Measurements from ENCODE around the gene TNNC1. TPM values are rescaled to one million over a fixed set of nuclear protein-coding genes. Genes with fewer than 3 reads are reported as not detected.

Gene TNNC1
- total and polyA plus RNA-seq, 8 donors: 16.7 to 117 (median 33.9) TPM

GRCh38 chr3:52484680-52485461 lies 31.0 kb upstream of the TNNC1 start:
- Histone ChIP-seq H3K4me1 (peaks cover 0 to 8% of the 10 kb centered on the region in 2 donors), H3K4me3 (no peak overlapping the region), H3K27ac (peak overlapping the region in 1 of 2 donors; percentile 40), H3K27me3 (no peaks in the 10 kb centered on the region), H3K9me3 (no peaks in the 10 kb centered on the region), H3K36me3 (peaks cover 0 to 90% of the 10 kb centered on the region in 2 donors)
- intact Hi-C loops (cut with DNase I): no loop called here
- ATAC-seq (no peak), DNase-seq (peak in 1 of 4 donors; percentile 29)
- TF ChIP-seq CTCF (IDR thresholded peaks at IDR 0.05): no peak

GRCh38 chr3:52483577-52484381 lies 29.9 kb upstream of the TNNC1 start:
- DNase-seq (peak in 3 of 4 donors; percentile 22 to 53 (median 38)), ATAC-seq (peak; percentile 17)
- H3K9me3 ChIP-seq: no peaks in the 10 kb centered on the region
- no peak overlapping the region for H3K4me3 ChIP-seq
- peak overlapping the region; percentile 16 to 40 for H3K27ac ChIP-seq
- no peak for TF ChIP-seq CTCF (IDR thresholded peaks at IDR 0.05)
- intact Hi-C loops (cut with DNase I): no loop called here
- H3K27me3 ChIP-seq: no peaks in the 10 kb centered on the region
- peaks cover 0 to 90% of the 10 kb centered on the region in 2 donors for H3K36me3 ChIP-seq
- H3K4me1 ChIP-seq: peaks cover 0 to 4% of the 10 kb centered on the region in 2 donors

- H3K36me3 ChIP-seq: peaks cover 0 to 90% of the 10 kb centered on the region in 2 donors
- intact Hi-C loops (cut with DNase I): no loop called here
- peak in 1 of 4 donors; percentile 76 for DNase-seq
- H3K27me3 ChIP-seq: no peaks in the 10 kb centered on the region
- TF ChIP-seq CTCF (IDR thresholded peaks at IDR 0.05): no peak
- no peaks in the 10 kb centered on the region for H3K9me3 ChIP-seq
- peaks cover 0 to 4% of the 10 kb centered on the region in 2 donors for H3K4me1 ChIP-seq
- H3K27ac ChIP-seq: peak overlapping the region in 1 of 2 donors; percentile 16
- no peak for ATAC-seq
- H3K4me3 ChIP-seq: no peak overlapping the region
Observed at GRCh38 chr3:52483081-52483480, 29.2 kb upstream of the TNNC1 start.

GRCh38 chr3:52481819-52482521 lies 28.1 kb upstream of the TNNC1 start:
- Histone ChIP-seq H3K9me3 (no peaks in the 10 kb centered on the region), H3K27ac (no peak overlapping the region), H3K27me3 (no peaks in the 10 kb centered on the region), H3K4me3 (no peak overlapping the region), H3K4me1 (peaks cover 0 to 4% of the 10 kb centered on the region in 2 donors), H3K36me3 (peaks cover 0 to 90% of the 10 kb centered on the region in 2 donors)
- intact Hi-C loops (cut with DNase I): no loop called here
- ATAC-seq (no peak), DNase-seq (peak in 1 of 4 donors; percentile 77)
- peak in 1 of 2 donors; percentile 24 for TF ChIP-seq CTCF (IDR thresholded peaks at IDR 0.05)

All from left lung (tissue), 10 donors.